Prostate gland (tissue), 2 donors: ENCODE data around the gene ARHGEF17.

Experiments
- CTCF ChIP-seq, 4 experiments: fragments of 200-600 bp in 2 of 4; fragments of 450-650 bp in 2 of 4; sonication (generic) in 2 of 4; IDR thresholded peaks; 1 replicate in 3 of 4; 2 replicates in 1 of 4; pipeline ENCODE4 v1.5.1; 2016 to 2019; ENCODE audit warnings: antibody characterized with exemption in 4 of 4, mild to moderate bottlenecking in 2 of 4, moderate library complexity in 2 of 4
- POLR2A ChIP-seq: fragments of 450-650 bp; IDR thresholded peaks from one replicate; pipeline ENCODE4 v1.6.1; 2016; ENCODE audit warnings: antibody characterized with exemption, mild to moderate bottlenecking

DNA sequence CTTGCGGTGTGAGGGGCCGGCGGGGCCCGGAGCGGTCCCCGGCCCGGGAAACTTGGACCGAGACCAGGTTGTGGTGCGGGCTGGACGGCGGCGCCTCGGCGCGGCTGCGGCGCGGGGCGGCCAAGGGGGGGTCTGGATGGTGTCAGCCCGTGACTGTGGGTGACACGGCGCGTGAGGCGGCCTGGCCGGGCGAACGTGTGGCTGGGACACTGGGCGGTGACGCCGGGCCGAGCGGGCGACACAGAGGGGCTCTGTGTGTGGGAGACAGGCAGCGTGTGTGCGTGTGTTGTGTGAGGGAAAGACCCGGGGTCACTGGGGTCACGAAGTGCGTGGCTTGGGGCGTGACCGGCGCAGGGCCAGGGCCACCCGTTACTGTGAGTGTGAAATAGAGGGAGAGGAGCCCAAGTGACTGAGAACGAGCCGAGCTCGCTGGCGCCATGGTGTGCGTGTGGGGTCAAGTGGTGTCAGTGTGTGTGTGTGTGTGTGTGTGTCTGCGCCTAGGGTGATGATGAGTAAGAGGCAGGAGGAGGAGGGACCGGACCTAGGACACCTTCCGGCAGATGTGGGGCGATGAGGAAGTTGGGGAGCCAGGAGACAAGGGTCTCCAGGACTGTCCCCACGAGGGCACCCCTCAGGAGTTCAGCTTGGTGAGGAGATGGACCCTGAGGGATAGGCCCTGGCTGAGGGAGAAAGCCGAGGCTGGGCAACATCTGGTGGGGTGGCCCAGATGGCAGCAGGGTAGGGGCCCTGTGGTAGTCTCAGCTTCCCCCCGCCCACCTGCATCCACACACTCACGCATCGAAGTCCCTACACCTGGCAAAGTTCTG, 68.9 kb downstream of the ARHGEF17 start:
- TF ChIP-seq CTCF (IDR thresholded peaks at IDR 0.05) (no peak), POLR2A (peak; percentile 26)
